MM.1S (cell line): ENCODE measurements around the gene RIIAD1.
A peak's percentile ranks its signal among the peaks of the same experiment; 100 is the strongest.

Source experiments
- DNase-seq: peaks from one replicate; pipeline ENCODE4 v3.0.0-alpha.2; 2015
- H2AFZ ChIP-seq: fragments of 300-600 bp; sonication (generic); 2 replicates; pipeline ENCODE4 v1.6.0; 2016; ENCODE audit warnings: antibody characterized with exemption, low read length
- H3F3A ChIP-seq: fragments of 300-600 bp; sonication (generic); 2 replicates; pipeline ENCODE4 v1.6.1; 2016; ENCODE audit warnings: mild to moderate bottlenecking, antibody characterized with exemption, low read length, moderate library complexity, mixed read lengths; ENCODE audit not compliant: insufficient read depth
- H3K27ac ChIP-seq: fragments of 300-600 bp; sonication (generic); 2 replicates; pipeline ENCODE4 v1.5.1; 2016; ENCODE audit warnings: mild to moderate bottlenecking, low read length
- H3K27me3 ChIP-seq: fragments of 300-600 bp; sonication (generic); replicated peaks from 2 replicates; pipeline ENCODE4 v1.6.0; 2016; ENCODE audit warnings: low read length; ENCODE audit not compliant: insufficient read depth
- H3K36me3 ChIP-seq: fragments of 300-600 bp; sonication (generic); replicated peaks from 2 replicates; pipeline ENCODE4 v1.6.1; 2016; ENCODE audit warnings: mild to moderate bottlenecking, low read length, mixed read lengths; ENCODE audit not compliant: insufficient read depth
- H3K4me1 ChIP-seq: fragments of 300-600 bp; sonication (generic); 2 replicates; pipeline ENCODE4 v1.6.1; 2016; ENCODE audit warnings: low read length, mixed read lengths
- H3K4me2 ChIP-seq: fragments of 300-600 bp; sonication (generic); 2 replicates; pipeline ENCODE4 v1.6.0; 2016; ENCODE audit warnings: low read depth, low read length
- H3K4me3 ChIP-seq: fragments of 300-600 bp; sonication (generic); 2 replicates; pipeline ENCODE4 v1.5.1; 2016; ENCODE audit warnings: low read length, mixed read lengths
- H3K79me2 ChIP-seq: fragments of 300-600 bp; sonication (generic); 2 replicates; pipeline ENCODE4 v1.6.1; 2016; ENCODE audit warnings: mixed run types, low read length, mixed read lengths
- H3K9ac ChIP-seq: fragments of 300-600 bp; sonication (generic); 2 replicates; pipeline ENCODE4 v1.6.1; 2016; ENCODE audit warnings: low read length, mixed read lengths
- H3K9me2 ChIP-seq: fragments of 300-600 bp; sonication (generic); replicated peaks from 2 replicates; pipeline ENCODE4 v1.6.1; 2016; ENCODE audit warnings: mild to moderate bottlenecking, low read length, mixed read lengths; ENCODE audit not compliant: insufficient read depth
- H3K9me3 ChIP-seq: fragments of 300-600 bp; sonication (generic); replicated peaks from 2 replicates; pipeline ENCODE4 v1.6.1; 2016; ENCODE audit warnings: mild to moderate bottlenecking, low read length, mixed read lengths; ENCODE audit not compliant: insufficient read depth
- H4K20me1 ChIP-seq: fragments of 300-600 bp; sonication (generic); 2 replicates; pipeline ENCODE4 v1.6.1; 2016; ENCODE audit warnings: mild to moderate bottlenecking, low read length, moderate library complexity, mixed read lengths; ENCODE audit not compliant: insufficient read depth
- CTCF ChIP-seq: fragments of 300-600 bp; sonication (generic); IDR thresholded peaks from 2 replicates; pipeline ENCODE4 v1.5.1; 2016; ENCODE audit warnings: antibody characterized with exemption, low read length, mixed read lengths
- EZH2 ChIP-seq: fragments of 300-600 bp; sonication (generic); optimal IDR thresholded peaks from 2 replicates; pipeline ENCODE3; 2017; ENCODE audit warnings: low read depth, mild to moderate bottlenecking, antibody characterized with exemption, low read length, mixed read lengths
- EZH2phosphoT487 ChIP-seq: fragments of 300-600 bp; sonication (generic); IDR thresholded peaks from 2 replicates; pipeline ENCODE4 v1.6.1; 2018; ENCODE audit warnings: antibody characterized with exemption, low read length

Gene RIIAD1

GRCh38 chr1:151715726-151716404, 5.5 kb upstream of the RIIAD1 start:
- Histone ChIP-seq H3K9me3 (no peaks in the 10 kb centered on the region), H3K27ac (no peak overlapping the region), H3K27me3 (peaks cover 84% of the 10 kb centered on the region), H3K9ac (no peak overlapping the region), H3K4me2 (no peak overlapping the region), H3K36me3 (no peaks in the 10 kb centered on the region), H3F3A (peaks cover 7% of the 10 kb centered on the region), H3K9me2 (no peaks in the 10 kb centered on the region), H3K4me1 (peaks cover 7% of the 10 kb centered on the region), H3K4me3 (no peak overlapping the region), H2AFZ (no peak overlapping the region), H4K20me1 (no peaks in the 10 kb centered on the region), H3K79me2 (no peaks in the 10 kb centered on the region)
- TF ChIP-seq EZH2phosphoT487 (no peak), CTCF (peak; percentile 29)
- no peak for DNase-seq

GRCh38 chr1:151716405-151716762, 4.9 kb upstream of the RIIAD1 start:
- Histone ChIP-seq H2AFZ (no peak overlapping the region), H3K4me2 (peak overlapping the region; percentile 31; the same call in 1 of the 2 replicates), H3K4me1 (peaks cover 7% of the 10 kb centered on the region), H3K27ac (no peak overlapping the region), H3K4me3 (no peak overlapping the region), H3K27me3 (peaks cover 79% of the 10 kb centered on the region), H3K79me2 (no peaks in the 10 kb centered on the region), H3K36me3 (no peaks in the 10 kb centered on the region), H3K9me2 (no peaks in the 10 kb centered on the region), H3K9ac (no peak overlapping the region), H3K9me3 (no peaks in the 10 kb centered on the region), H4K20me1 (no peaks in the 10 kb centered on the region), H3F3A (peaks cover 10% of the 10 kb centered on the region)
- TF ChIP-seq CTCF = no peak; the same call in 1 of the 2 replicates
- no peak for TF ChIP-seq EZH2phosphoT487
- no peak for TF ChIP-seq EZH2
- no peak for DNase-seq

GRCh38 chr1:151716771-151717631, 4.3 kb upstream of the RIIAD1 start, which contains the start of gene CELF3:
TSS of gene CELF3 (minus strand) at chr1:151716803. CDS start at chr1:151716020, 783 bp downstream.
- peaks cover 78% of the 10 kb centered on the region for H3K27me3 ChIP-seq
- no peak within 1 kb of the TSS for H2AFZ ChIP-seq
- H3K79me2 ChIP-seq = no peaks in the 10 kb centered on the region
- H3K9ac ChIP-seq = no peak within 1 kb of the TSS
- H4K20me1 ChIP-seq = no peaks in the 10 kb centered on the region
- no peaks in the 10 kb centered on the region for H3K36me3 ChIP-seq
- H3K9me2 ChIP-seq = no peaks in the 10 kb centered on the region
- peaks cover 7% of the 10 kb centered on the region for H3K4me1 ChIP-seq
- H3K9me3 ChIP-seq = no peaks in the 10 kb centered on the region
- DNase-seq = peak; percentile 14
- H3K4me2 ChIP-seq = peak within 1 kb of the TSS; percentile 31; the same call in 1 of the 2 replicates
- TF ChIP-seq CTCF (no peak), EZH2 (no peak), EZH2phosphoT487 (no peak; the same call in 1 of the 2 replicates)
- no peak within 1 kb of the TSS for H3K27ac ChIP-seq
- H3K4me3 ChIP-seq = no peak within 1 kb of the TSS
- H3F3A ChIP-seq = peaks cover 10% of the 10 kb centered on the region
